ENCODE data around the gene KIF13A. TPM values are rescaled to one million over a fixed set of nuclear protein-coding genes. Genes with fewer than 3 reads are reported as not detected.

The KIF13A gene
- total and polyA plus RNA-seq, 4 donors: 4.3 to 28.1 (median 10.6) TPM

DNA sequence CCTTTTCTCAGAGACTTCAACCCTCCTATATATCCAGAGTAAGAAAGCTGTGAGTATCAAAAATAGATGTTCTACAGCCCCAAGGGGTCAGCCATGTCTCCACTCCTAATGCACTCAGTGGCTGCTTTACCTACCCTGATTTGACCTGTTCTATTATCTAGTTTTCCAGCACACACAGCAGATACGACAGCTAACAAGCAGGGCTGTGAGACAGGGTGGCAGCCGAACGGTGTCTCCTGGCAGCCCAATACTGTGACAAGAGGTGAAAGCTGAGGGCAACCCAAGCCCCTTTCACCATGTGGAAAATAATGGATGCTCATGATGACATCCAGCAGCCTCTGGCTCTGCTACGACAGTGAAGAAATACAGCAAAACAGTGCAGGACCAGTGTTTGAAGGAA lies 67.9 kb downstream of the KIF13A start:
- Histone ChIP-seq H3K36me3 (ENCODE audit: control insufficient read depth in 4 of 4, insufficient read depth in 3 of 4, low read depth in 1 of 4, low read length in 3 of 4) (no peaks in the 10 kb centered on the region), H3K4me3 (ENCODE audit: low read depth in 1 of 3, low read length in 3 of 3) (no peak overlapping the region), H3K9me3 (ENCODE audit: control insufficient read depth in 4 of 4, low read length in 3 of 4) (no peaks in the 10 kb centered on the region), H3K27me3 (ENCODE audit: control insufficient read depth in 4 of 4, insufficient read depth in 4 of 4, low read length in 3 of 4) (no peaks in the 10 kb centered on the region), H3K9ac (ENCODE audit: low read depth in 1 of 2, low read length in 2 of 2) (no peak overlapping the region), H3K27ac (ENCODE audit: low read depth in 1 of 2, low read length in 2 of 2) (no peak overlapping the region), H3K4me1 (ENCODE audit: control insufficient read depth in 4 of 4, insufficient read depth in 4 of 4, low read length in 3 of 4) (peaks cover 0 to 2% (median 0%) of the 10 kb centered on the region in 4 donors)
- no peak for TF ChIP-seq HNF4G (IDR thresholded peaks at IDR 0.05)
- TF ChIP-seq JUND (IDR thresholded peaks at IDR 0.05): no peak
- TF ChIP-seq SP1 (IDR thresholded peaks at IDR 0.05): no peak
- TF ChIP-seq, protein P1, sequence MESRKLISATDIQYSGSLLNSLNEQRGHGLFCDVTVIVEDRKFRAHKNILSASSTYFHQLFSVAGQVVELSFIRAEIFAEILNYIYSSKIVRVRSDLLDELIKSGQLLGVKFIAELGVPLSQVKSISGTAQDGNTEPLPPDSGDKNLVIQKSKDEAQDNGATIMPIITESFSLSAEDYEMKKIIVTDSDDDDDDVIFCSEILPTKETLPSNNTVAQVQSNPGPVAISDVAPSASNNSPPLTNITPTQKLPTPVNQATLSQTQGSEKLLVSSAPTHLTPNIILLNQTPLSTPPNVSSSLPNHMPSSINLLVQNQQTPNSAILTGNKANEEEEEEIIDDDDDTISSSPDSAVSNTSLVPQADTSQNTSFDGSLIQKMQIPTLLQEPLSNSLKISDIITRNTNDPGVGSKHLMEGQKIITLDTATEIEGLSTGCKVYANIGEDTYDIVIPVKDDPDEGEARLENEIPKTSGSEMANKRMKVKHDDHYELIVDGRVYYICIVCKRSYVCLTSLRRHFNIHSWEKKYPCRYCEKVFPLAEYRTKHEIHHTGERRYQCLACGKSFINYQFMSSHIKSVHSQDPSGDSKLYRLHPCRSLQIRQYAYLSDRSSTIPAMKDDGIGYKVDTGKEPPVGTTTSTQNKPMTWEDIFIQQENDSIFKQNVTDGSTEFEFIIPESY (IDR thresholded peaks at IDR 0.05): no peak
- TF ChIP-seq EGR1 (IDR thresholded peaks at IDR 0.05; ENCODE audit: low read depth in 2 of 2): no peak
- no peak for TF ChIP-seq FOXA2 (IDR thresholded peaks at IDR 0.05)
- no peak for TF ChIP-seq HNF4A (conservative IDR thresholded peaks at IDR 0.05)
- TF ChIP-seq, protein P2, sequence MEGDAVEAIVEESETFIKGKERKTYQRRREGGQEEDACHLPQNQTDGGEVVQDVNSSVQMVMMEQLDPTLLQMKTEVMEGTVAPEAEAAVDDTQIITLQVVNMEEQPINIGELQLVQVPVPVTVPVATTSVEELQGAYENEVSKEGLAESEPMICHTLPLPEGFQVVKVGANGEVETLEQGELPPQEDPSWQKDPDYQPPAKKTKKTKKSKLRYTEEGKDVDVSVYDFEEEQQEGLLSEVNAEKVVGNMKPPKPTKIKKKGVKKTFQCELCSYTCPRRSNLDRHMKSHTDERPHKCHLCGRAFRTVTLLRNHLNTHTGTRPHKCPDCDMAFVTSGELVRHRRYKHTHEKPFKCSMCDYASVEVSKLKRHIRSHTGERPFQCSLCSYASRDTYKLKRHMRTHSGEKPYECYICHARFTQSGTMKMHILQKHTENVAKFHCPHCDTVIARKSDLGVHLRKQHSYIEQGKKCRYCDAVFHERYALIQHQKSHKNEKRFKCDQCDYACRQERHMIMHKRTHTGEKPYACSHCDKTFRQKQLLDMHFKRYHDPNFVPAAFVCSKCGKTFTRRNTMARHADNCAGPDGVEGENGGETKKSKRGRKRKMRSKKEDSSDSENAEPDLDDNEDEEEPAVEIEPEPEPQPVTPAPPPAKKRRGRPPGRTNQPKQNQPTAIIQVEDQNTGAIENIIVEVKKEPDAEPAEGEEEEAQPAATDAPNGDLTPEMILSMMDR (IDR thresholded peaks at IDR 0.05; ENCODE audit: low read depth, low read length, missing input control): no peak
- no peak for TF ChIP-seq RAD21 (IDR thresholded peaks at IDR 0.05)
- TF ChIP-seq, protein P3, sequence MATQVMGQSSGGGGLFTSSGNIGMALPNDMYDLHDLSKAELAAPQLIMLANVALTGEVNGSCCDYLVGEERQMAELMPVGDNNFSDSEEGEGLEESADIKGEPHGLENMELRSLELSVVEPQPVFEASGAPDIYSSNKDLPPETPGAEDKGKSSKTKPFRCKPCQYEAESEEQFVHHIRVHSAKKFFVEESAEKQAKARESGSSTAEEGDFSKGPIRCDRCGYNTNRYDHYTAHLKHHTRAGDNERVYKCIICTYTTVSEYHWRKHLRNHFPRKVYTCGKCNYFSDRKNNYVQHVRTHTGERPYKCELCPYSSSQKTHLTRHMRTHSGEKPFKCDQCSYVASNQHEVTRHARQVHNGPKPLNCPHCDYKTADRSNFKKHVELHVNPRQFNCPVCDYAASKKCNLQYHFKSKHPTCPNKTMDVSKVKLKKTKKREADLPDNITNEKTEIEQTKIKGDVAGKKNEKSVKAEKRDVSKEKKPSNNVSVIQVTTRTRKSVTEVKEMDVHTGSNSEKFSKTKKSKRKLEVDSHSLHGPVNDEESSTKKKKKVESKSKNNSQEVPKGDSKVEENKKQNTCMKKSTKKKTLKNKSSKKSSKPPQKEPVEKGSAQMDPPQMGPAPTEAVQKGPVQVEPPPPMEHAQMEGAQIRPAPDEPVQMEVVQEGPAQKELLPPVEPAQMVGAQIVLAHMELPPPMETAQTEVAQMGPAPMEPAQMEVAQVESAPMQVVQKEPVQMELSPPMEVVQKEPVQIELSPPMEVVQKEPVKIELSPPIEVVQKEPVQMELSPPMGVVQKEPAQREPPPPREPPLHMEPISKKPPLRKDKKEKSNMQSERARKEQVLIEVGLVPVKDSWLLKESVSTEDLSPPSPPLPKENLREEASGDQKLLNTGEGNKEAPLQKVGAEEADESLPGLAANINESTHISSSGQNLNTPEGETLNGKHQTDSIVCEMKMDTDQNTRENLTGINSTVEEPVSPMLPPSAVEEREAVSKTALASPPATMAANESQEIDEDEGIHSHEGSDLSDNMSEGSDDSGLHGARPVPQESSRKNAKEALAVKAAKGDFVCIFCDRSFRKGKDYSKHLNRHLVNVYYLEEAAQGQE (IDR thresholded peaks at IDR 0.05): no peak
- TF ChIP-seq, protein P4, sequence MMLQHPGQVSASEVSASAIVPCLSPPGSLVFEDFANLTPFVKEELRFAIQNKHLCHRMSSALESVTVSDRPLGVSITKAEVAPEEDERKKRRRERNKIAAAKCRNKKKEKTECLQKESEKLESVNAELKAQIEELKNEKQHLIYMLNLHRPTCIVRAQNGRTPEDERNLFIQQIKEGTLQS (IDR thresholded peaks at IDR 0.05): no peak
- TF ChIP-seq GABPA (IDR thresholded peaks at IDR 0.05 in 1 of 2, conservative IDR thresholded peaks at IDR 0.05 in 1 of 2): no peak
- WGBS: 92% methylated on average over 4 of the region's 4 CpGs
- no peak for DNase-seq (ENCODE audit: low spot score)

DNA sequence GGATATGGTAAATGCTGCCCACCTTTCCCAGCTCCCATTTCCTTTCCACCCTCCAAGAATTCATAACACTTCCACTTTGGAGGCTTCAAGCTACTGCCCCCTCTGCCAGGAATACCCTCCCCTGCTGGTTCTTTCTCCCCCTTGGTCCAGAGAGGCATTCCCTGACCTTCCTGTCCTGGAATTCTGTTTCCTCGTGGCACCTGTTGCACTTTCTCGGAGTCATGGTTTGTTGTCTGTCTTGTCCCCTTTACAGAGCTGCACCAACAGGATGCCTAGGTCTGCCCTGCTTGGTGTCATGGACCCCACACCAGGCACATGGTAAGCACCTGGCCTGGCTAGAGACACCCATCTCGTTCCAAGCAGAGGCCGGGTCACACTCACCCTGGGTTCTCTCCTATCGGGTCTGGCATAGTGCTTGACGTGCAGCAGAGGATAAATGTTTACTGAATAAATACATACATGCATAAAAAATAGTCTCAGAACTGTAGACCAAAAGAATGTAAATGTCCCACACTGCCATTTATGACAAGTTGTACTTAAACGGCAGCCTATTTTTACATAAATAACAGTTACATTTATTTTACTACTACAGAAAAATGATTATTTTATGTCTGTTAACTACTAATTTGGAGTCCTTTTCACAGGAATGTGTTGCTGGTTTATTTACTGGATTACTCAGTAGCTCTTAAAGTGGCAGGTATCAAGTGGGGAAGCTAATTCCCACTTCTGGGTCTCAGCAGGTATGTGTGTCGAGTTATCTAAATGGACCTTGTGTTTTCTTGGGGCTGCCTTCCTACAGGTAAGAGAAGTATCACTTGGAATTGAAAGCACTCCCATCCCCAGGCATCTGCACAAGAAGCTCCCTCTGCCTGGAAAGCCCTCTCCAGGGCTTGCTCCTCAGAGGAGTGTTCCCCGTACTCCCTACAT lies 69.3 kb downstream of the KIF13A start:
- Histone ChIP-seq H3K36me3 (ENCODE audit: control insufficient read depth in 4 of 4, insufficient read depth in 3 of 4, low read depth in 1 of 4, low read length in 3 of 4) (no peaks in the 10 kb centered on the region), H3K4me3 (ENCODE audit: low read depth in 1 of 3, low read length in 3 of 3) (no peak overlapping the region), H3K27me3 (ENCODE audit: control insufficient read depth in 4 of 4, insufficient read depth in 4 of 4, low read length in 3 of 4) (no peaks in the 10 kb centered on the region), H3K4me1 (ENCODE audit: control insufficient read depth in 4 of 4, insufficient read depth in 4 of 4, low read length in 3 of 4) (peaks cover 0 to 2% (median 0%) of the 10 kb centered on the region in 4 donors), H3K27ac (ENCODE audit: low read depth in 1 of 2, low read length in 2 of 2) (no peak overlapping the region), H3K9ac (ENCODE audit: low read depth in 1 of 2, low read length in 2 of 2) (no peak overlapping the region), H3K9me3 (ENCODE audit: control insufficient read depth in 4 of 4, low read length in 3 of 4) (no peaks in the 10 kb centered on the region)
- no peak for TF ChIP-seq EGR1 (IDR thresholded peaks at IDR 0.05; ENCODE audit: low read depth in 2 of 2)
- TF ChIP-seq RXRA (IDR thresholded peaks at IDR 0.05): no peak
- no peak for TF ChIP-seq TAF1 (conservative IDR thresholded peaks at IDR 0.05)
- TF ChIP-seq JUND (IDR thresholded peaks at IDR 0.05): no peak
- no peak for TF ChIP-seq HNF4A (conservative IDR thresholded peaks at IDR 0.05)
- TF ChIP-seq NR2F2 (IDR thresholded peaks at IDR 0.05): no peak
- no peak for TF ChIP-seq YY1 (IDR thresholded peaks at IDR 0.05)
- no peak for TF ChIP-seq FOXA2 (IDR thresholded peaks at IDR 0.05)
- no peak for TF ChIP-seq HNF4G (IDR thresholded peaks at IDR 0.05)
- TF ChIP-seq, protein P3 (IDR thresholded peaks at IDR 0.05): no peak
- TF ChIP-seq SP1 (IDR thresholded peaks at IDR 0.05): no peak
- TF ChIP-seq, protein P2 (IDR thresholded peaks at IDR 0.05; ENCODE audit: low read depth, low read length, missing input control): no peak
- DNase-seq (ENCODE audit: low spot score): no peak
- WGBS: 89% methylated on average over 9 of the region's 9 CpGs
